BE2C (cell line): ENCODE measurements around the gene LPAR6.

Source experiments
- DNase-seq: peaks from one replicate; pipeline ENCODE4 v3.0.0-alpha.2; 2020
- H3K27me3 ChIP-seq: fragments of 250-450 bp; sonication (Bioruptor Pico); 2 replicates; pipeline ENCODE4 v1.5.1; 2020; ENCODE audit warnings: mild to moderate bottlenecking
- H3K36me3 ChIP-seq: fragments of 250-450 bp; sonication (Bioruptor Pico); 2 replicates; pipeline ENCODE4 v1.5.1; 2020; ENCODE audit warnings: mild to moderate bottlenecking
- H3K4me1 ChIP-seq: fragments of 250-450 bp; sonication (Bioruptor Pico); 2 replicates; pipeline ENCODE4 v1.5.1; 2020
- H3K4me3 ChIP-seq: 2 replicates; pipeline ENCODE4 v1.5.1; 2011; ENCODE audit warnings: low read depth, low read length
- H3K9me3 ChIP-seq: fragments of 250-450 bp; sonication (Bioruptor Pico); 2 replicates; pipeline ENCODE4 v1.5.1; 2020
- TF ChIP-seq, protein P1 (sequence below): IDR thresholded peaks from 2 replicates; pipeline ENCODE4 v1.5.1; 2012; ENCODE audit warnings: mild to moderate bottlenecking, low read depth, low read length

LPAR6 gene

GRCh38 chr13:48448285-48448958 lies 35.5 kb upstream of the LPAR6 start:
- no peaks in the 10 kb centered on the region for H3K9me3 ChIP-seq
- no peak overlapping the region for H3K4me3 ChIP-seq
- peaks cover 2% of the 10 kb centered on the region for H3K36me3 ChIP-seq
- H3K27me3 ChIP-seq, result no peaks in the 10 kb centered on the region
- TF ChIP-seq, protein P1, sequence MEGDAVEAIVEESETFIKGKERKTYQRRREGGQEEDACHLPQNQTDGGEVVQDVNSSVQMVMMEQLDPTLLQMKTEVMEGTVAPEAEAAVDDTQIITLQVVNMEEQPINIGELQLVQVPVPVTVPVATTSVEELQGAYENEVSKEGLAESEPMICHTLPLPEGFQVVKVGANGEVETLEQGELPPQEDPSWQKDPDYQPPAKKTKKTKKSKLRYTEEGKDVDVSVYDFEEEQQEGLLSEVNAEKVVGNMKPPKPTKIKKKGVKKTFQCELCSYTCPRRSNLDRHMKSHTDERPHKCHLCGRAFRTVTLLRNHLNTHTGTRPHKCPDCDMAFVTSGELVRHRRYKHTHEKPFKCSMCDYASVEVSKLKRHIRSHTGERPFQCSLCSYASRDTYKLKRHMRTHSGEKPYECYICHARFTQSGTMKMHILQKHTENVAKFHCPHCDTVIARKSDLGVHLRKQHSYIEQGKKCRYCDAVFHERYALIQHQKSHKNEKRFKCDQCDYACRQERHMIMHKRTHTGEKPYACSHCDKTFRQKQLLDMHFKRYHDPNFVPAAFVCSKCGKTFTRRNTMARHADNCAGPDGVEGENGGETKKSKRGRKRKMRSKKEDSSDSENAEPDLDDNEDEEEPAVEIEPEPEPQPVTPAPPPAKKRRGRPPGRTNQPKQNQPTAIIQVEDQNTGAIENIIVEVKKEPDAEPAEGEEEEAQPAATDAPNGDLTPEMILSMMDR, result no peak
- no peaks in the 10 kb centered on the region for H3K4me1 ChIP-seq
- no peak for DNase-seq

DNA sequence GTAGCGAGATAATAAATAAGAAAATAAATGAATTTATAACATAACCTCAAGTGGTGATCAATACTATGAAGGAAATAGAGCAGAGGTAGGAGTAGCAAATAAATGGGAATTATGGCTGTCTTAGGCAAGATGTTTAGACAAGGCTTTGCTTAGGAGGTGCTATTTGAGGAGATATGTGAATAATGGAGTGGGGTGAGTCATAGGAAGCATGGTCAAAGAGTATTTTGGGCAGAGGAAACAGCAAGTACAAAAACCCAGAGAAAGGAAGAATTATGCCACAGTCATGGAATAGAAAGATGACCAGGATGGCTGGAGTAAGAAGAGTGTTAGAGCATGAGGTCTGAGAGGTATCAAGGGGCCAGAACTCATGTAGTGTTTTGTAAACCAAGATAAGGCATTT lies 33.6 kb upstream of the LPAR6 start:
- DNase-seq, result no peak
- TF ChIP-seq, protein P1, result no peak
- no peaks in the 10 kb centered on the region for H3K9me3 ChIP-seq
- H3K4me3 ChIP-seq, result no peak overlapping the region
- H3K27me3 ChIP-seq, result no peaks in the 10 kb centered on the region
- no peaks in the 10 kb centered on the region for H3K4me1 ChIP-seq
- no peaks in the 10 kb centered on the region for H3K36me3 ChIP-seq

GRCh38 chr13:48443442-48444208 lies 30.7 kb upstream of the LPAR6 start:
- no peak overlapping the region for H3K4me3 ChIP-seq
- no peaks in the 10 kb centered on the region for H3K4me1 ChIP-seq
- no peaks in the 10 kb centered on the region for H3K36me3 ChIP-seq
- no peaks in the 10 kb centered on the region for H3K27me3 ChIP-seq
- no peak for DNase-seq
- TF ChIP-seq, protein P1, result no peak
- H3K9me3 ChIP-seq, result no peaks in the 10 kb centered on the region

DNA sequence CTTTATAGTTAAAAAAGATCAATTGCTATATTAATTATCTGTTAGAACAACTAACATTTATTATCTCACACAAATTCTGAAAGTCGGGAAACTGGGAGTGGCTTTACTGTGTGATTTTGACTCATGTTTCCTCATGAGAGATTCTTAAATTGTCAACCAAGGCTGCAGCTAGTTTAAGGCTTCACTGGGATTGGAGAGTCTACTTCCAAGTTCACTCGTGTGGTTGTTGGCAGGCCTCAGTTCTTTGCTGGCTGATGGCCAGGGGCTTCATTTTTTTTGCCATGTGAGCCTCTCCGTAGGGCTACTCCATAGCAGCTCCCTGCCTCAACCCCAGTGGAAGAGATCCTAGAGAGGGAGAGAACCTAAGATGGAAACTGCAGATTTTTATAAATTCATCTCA lies 24.5 kb upstream of the LPAR6 start:
- no peaks in the 10 kb centered on the region for H3K9me3 ChIP-seq
- peak; percentile 39 for DNase-seq
- no peaks in the 10 kb centered on the region for H3K36me3 ChIP-seq
- TF ChIP-seq, protein P1, result no peak
- H3K4me1 ChIP-seq, result peaks cover 10% of the 10 kb centered on the region; the same call in 1 of the 2 replicates
- H3K4me3 ChIP-seq, result no peak overlapping the region
- no peaks in the 10 kb centered on the region for H3K27me3 ChIP-seq

GRCh38 chr13:48436661-48437288 lies 23.9 kb upstream of the LPAR6 start:
- TF ChIP-seq, protein P1, result no peak
- H3K4me3 ChIP-seq, result no peak overlapping the region
- no peaks in the 10 kb centered on the region for H3K9me3 ChIP-seq
- no peaks in the 10 kb centered on the region for H3K27me3 ChIP-seq
- no peaks in the 10 kb centered on the region for H3K36me3 ChIP-seq
- H3K4me1 ChIP-seq, result peaks cover 10% of the 10 kb centered on the region; the same call in 1 of the 2 replicates
- no peak for DNase-seq

GRCh38 chr13:48434200-48434599 lies 21.3 kb upstream of the LPAR6 start:
- no peaks in the 10 kb centered on the region for H3K36me3 ChIP-seq
- TF ChIP-seq, protein P1, result no peak
- H3K9me3 ChIP-seq, result no peaks in the 10 kb centered on the region
- no peak overlapping the region for H3K4me3 ChIP-seq
- no peak for DNase-seq
- no peaks in the 10 kb centered on the region for H3K27me3 ChIP-seq
- H3K4me1 ChIP-seq, result peaks cover 10% of the 10 kb centered on the region; the same call in 1 of the 2 replicates
